ENCODE results near the gene CHERP. TPM values are rescaled to one million over a fixed set of nuclear protein-coding genes. Genes with fewer than 3 reads are reported as not detected.

CHERP gene
- total RNA-seq, 1 experiment from 2014 or later, result 101 TPM

- no CpG with 5 or more reads among the region's 12 CpGs for WGBS (ENCODE audit: extremely low coverage, insufficient read length, low lambda C conversion rate)
- Histone ChIP-seq H3K9me3 (ENCODE audit: control insufficient read depth, low read depth, low read length) (no peaks in the 10 kb centered on the region), H3K23ac (ENCODE audit: insufficient read length, low read depth, low read length) (no peak overlapping the region)
Observed at GRCh38 chr19:16531380-16531669, 10.9 kb downstream of the CHERP start.

More at GRCh38 chr19:16531380-16531669, 10.9 kb downstream of the CHERP start:
- no peak overlapping the region for H2AK5ac ChIP-seq (ENCODE audit: insufficient read length, low read length)
- H2BK20ac ChIP-seq (ENCODE audit: low read depth, low read length, poor library complexity, severe bottlenecking), result no peak overlapping the region
- H2BK5ac ChIP-seq (ENCODE audit: insufficient read length, low read length), result no peak overlapping the region
- H3K79me2 ChIP-seq (ENCODE audit: insufficient read depth, low read length), result no peaks in the 10 kb centered on the region
- H3K18ac ChIP-seq (ENCODE audit: insufficient read length, low read depth, low read length), result no peak overlapping the region
- no peak overlapping the region for H4K91ac ChIP-seq (ENCODE audit: insufficient read length, low read depth, low read length)
- Mint-ChIP-seq H3K4me1 (no peaks in the 10 kb centered on the region), H3K4me3 (peak overlapping the region in 1 of 2 experiments; percentile 9; a peak in 1 of 5 replicates), H3K36me3 (ENCODE audit: insufficient read depth in 1 of 3, low read depth in 3 of 3) (peaks cover 62 to 94% (median 87%) of the 10 kb centered on the region in 3 experiments), H3K27ac (peak overlapping the region in 1 of 3 experiments; percentile 74; a peak in 1 of 7 replicates), H3K27me3 (ENCODE audit: low read depth) (no peaks in the 10 kb centered on the region), H3K9me3 (no peaks in the 10 kb centered on the region)
- no peak overlapping the region for H4K8ac ChIP-seq (replicated peaks; ENCODE audit: insufficient read length, low read depth, low read length)
- no peak overlapping the region for H3K14ac ChIP-seq (ENCODE audit: insufficient read depth, low read length)
- no peak overlapping the region for H2BK15ac ChIP-seq (ENCODE audit: low read depth, low read length)
- H2BK12ac ChIP-seq (ENCODE audit: insufficient read length, low read depth, low read length), result no peak overlapping the region
- no peak overlapping the region for H2AFZ ChIP-seq (ENCODE audit: low read length)
- no peak overlapping the region for H3T11ph ChIP-seq (ENCODE audit: low read length)
- no peak for DNase-seq
- H4K20me1 ChIP-seq (ENCODE audit: control insufficient read depth, insufficient read depth, insufficient read length), result no peaks in the 10 kb centered on the region
- H3K9ac ChIP-seq (ENCODE audit: extremely low read depth, insufficient read length, low read length), result no peak overlapping the region
- H4K5ac ChIP-seq (ENCODE audit: insufficient read length, low read depth, low read length), result no peak overlapping the region
- H3K27me3 ChIP-seq (ENCODE audit: insufficient read depth, low read length), result no peaks in the 10 kb centered on the region
- no peak overlapping the region for H2BK120ac ChIP-seq (ENCODE audit: low read depth, low read length, poor library complexity, severe bottlenecking)
- no peak overlapping the region for H3K56ac ChIP-seq (ENCODE audit: insufficient read length, low read depth, low read length)
- no peak overlapping the region for H3K4me2 ChIP-seq (ENCODE audit: insufficient read depth, insufficient read length, low read length)
- no peak for TF ChIP-seq CTCF (conservative IDR thresholded peaks at IDR 0.05)
- H3K79me1 ChIP-seq (ENCODE audit: insufficient read depth, low read depth, low read length, poor library complexity, severe bottlenecking), result peaks cover 3% of the 10 kb centered on the region
- no peak overlapping the region for H3K4ac ChIP-seq (ENCODE audit: low read depth, low read length)
- H3K27ac ChIP-seq (ENCODE audit: insufficient read length, low read depth, low read length), result no peak overlapping the region
- no peaks in the 10 kb centered on the region for H3K4me1 ChIP-seq (ENCODE audit: insufficient read depth, low read length)
- H3K23me2 ChIP-seq (ENCODE audit: insufficient read length, low read depth, low read length, poor library complexity, severe bottlenecking), result no peaks in the 10 kb centered on the region

Data from H9 (cell line).